OCI-LY3 (cell line): ENCODE results near the gene GSK3B.

ENCODE experiments used
- EZH2phosphoT487 ChIP-seq: fragments of 200-600 bp; shearing (Covaris generic); IDR thresholded peaks from 2 replicates; pipeline ENCODE4 v1.6.1; 2018; ENCODE audit warnings: antibody characterized with exemption, mixed run types, low read depth
- TF ChIP-seq, protein P1 (sequence below): fragments of 200-600, 300-600 bp; sonication (generic); IDR thresholded peaks from 2 replicates; pipeline ENCODE4 v1.5.1; 2014; ENCODE audit warnings: antibody characterized with exemption, low read length, low read depth

DNA sequence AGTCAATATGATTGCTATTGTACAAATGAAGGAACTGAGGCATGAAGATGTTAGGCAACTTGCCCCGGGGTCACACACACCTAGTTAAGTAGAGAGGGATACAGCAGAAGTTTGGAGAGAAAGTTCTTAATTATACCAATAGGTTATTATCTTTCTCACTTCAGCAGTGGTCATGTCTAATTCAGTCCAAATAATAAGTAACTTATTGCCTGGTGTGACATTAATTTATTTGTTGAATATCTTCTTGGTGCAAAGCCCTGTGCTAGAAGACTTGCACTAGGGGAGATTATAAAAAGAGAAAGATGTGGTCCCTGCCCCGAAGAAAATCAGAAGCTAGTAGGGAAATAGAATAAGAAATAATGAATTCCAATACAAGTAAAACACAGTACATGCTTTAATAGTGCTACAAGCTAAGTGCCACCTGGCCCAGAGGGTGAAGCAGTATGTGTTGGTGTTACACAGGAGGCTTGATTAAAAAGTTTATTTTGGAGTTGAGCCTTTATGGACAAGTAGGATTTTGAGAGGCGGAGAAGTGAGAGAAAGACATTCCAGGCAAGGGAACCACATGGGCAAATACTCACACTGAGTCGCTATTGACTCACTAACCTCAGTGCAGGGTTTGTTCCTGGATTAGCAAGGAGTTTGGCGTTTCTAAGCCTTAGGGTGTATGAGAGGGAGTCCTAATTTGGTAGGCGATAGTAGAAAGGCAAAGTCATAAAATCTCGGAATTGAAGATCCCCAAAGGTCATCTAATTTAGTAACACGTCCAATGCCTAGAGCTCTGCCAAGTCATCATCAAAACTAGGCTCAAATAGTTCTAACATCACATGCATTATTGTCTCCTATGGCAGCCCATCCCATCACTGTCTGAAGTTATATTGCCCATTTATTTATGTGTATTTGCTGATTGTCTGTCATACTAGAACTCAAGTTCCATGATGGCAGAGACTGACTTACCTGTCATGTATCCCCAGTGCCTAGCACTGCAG, 19.2 kb upstream of the GSK3B start:
- TF ChIP-seq, protein P1, sequence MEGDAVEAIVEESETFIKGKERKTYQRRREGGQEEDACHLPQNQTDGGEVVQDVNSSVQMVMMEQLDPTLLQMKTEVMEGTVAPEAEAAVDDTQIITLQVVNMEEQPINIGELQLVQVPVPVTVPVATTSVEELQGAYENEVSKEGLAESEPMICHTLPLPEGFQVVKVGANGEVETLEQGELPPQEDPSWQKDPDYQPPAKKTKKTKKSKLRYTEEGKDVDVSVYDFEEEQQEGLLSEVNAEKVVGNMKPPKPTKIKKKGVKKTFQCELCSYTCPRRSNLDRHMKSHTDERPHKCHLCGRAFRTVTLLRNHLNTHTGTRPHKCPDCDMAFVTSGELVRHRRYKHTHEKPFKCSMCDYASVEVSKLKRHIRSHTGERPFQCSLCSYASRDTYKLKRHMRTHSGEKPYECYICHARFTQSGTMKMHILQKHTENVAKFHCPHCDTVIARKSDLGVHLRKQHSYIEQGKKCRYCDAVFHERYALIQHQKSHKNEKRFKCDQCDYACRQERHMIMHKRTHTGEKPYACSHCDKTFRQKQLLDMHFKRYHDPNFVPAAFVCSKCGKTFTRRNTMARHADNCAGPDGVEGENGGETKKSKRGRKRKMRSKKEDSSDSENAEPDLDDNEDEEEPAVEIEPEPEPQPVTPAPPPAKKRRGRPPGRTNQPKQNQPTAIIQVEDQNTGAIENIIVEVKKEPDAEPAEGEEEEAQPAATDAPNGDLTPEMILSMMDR: no peak
- no peak for TF ChIP-seq EZH2phosphoT487
